NCI-H510A (cell line): ENCODE results near the gene ISM1.

Experiments used
- DNase-seq: peaks from one replicate; lab custom pipeline; 2025; lab: John Stamatoyannopoulos, UW

Gene ISM1

DNA sequence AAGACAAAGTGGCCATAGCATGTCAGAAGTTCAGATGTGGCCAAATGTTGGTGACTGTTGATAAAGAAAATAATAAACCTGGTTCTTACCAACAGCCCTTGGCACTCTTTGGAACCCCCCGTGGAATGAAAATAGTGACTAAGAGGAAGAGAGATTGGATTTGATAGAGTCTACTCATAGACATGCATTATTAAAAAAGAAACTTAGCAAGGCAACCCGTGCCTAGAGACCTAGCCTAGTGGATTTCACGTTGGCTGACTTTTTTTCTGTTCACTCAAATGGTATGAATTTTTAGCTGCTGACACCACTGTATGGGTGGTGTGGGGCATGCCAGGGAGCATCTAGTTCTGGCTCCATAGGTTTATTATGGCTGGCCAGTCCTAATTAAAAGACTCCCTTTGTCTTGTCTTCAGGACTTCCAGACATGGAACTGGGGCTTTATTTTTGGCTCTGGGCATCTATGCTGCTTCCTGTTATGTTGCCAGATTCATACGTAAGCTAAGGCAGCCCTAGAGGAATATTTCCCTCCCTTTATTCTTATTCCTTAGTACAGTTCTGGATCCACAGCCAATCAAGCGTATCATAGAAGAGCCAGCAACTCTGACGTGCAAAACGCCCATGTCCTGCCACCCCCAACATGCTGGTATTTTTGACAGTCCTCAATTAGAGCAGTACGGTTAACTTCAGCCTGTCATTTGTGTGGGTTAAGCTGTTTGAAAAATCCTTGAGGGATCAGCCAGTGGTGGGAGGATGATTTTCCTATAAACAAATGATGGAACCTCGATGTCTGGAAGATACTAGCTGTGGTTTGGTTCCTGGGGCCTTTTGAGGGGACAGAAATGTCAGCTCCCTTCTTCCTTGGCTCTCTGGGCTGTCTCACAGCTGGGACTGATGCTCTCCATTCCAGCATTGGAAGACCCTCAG, 127.5 kb downstream of the ISM1 start:
- no peak for DNase-seq

- DNase-seq = no peak
These were observed 128.1 kb downstream of the ISM1 start for GRCh38 chr20:13349235-13349604.
